HG03520 (cell line): ENCODE measurements around the gene WDR27.
"Not testable (repeated sequence)": the region's sequence is repeated elsewhere in the genome, so short reads cannot be mapped to it uniquely, and the experiment has no call there.

Experiments used
- ATAC-seq: cut with Tn5 transposase; IDR thresholded peaks from one replicate; pipeline ENCODE4 v1.9.1; 2021; ENCODE audit warnings: mild to moderate bottlenecking, moderate library complexity; ENCODE audit not compliant: unreplicated experiment

The WDR27 gene

GRCh38 chr6:169710009-169710408 lies 8.2 kb upstream of the WDR27 start:
- ATAC-seq, result no peak

DNA sequence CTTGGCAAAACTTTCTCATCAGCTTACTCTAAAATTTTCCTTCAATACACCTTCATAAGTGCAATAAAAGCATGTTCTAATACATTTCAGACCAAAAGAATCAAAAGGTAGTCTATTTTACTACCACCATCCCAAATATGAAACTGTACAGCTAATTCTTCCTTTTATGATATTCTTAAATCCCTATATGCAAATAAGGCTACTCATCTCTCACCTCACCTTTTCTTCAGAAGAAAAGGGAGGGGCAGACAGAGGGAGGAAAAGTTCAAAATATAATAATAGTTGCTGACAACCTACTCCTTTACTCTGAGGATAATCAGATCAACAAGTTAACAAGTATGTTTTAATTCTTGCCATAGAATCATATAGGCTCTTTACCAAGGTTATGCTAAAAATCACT lies 7.5 kb upstream of the WDR27 start:
- peak; percentile 42 for ATAC-seq

- no peak for ATAC-seq
Observed at GRCh38 chr6:169707772-169708171, 5.9 kb upstream of the WDR27 start.

DNA sequence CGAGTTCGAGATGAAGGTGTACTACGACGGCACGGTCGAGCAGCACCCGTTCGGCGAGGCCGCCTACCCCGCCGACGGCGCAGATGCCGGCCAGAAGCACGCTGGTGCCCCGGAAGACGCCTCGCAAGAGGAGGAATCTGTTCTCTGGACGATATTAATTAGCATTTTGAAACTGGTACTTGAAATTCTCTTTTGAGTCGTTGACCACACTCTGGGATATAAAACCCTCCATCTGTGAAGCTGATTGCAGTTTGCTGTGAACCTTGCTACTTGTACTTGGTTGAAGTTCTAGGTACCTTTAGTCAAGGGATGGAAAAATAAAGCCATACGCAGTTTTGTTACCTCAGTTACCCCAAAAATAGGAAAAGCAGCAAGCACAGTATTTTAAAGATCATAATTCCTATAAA lies 1.0 kb upstream of the WDR27 start:
- ATAC-seq, result peak; percentile 7

GRCh38 chr6:169701311-169701953 lies 397 bp downstream of the WDR27 start:
- peak; percentile 16 for ATAC-seq

- no peak for ATAC-seq
Observed at GRCh38 chr6:169700296-169700695, 1.5 kb downstream of the WDR27 start.

GRCh38 chr6:169697115-169697514 lies 4.7 kb downstream of the WDR27 start:
- ATAC-seq, result not testable (repeated sequence)

DNA sequence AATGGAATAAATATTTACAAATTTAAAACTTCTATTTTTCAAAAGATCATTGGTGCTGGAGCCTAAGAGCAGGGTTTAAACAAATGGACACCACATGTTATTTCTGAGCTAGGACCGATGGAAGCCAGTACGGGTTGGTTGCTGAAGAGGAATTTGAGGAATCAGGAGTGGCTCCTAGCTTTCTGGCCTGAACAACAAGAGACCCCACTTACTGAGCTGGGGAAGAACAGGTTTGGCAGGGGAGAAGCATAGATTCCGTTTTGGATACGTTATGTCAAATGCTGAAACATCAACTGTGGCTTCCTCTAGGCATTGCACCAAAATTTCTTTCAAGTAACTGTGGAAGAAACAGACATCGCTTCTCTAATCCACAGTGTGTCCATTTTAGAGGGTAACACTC lies 6.7 kb downstream of the WDR27 start:
- ATAC-seq, result no peak

DNA sequence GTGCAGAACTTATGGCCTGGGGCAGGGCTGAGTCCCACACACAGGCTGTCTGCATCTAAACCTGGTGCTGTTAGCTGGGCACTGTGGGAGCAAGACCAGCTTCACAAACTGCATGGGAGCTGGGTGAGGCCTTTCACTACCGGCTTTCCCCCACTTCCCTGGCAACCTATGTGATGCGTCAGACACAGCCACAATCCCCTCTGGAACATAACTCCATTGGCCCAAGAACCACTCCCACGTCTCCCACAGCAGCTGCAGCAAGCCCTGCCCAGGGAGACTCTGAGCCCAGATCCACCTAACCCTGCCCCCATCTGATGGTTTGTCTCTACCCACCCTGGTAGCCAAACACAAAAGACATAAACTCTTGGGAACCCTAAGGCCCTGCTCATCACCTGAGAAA lies 9.3 kb downstream of the WDR27 start:
- ATAC-seq, result no peak

GRCh38 chr6:169691260-169691659 lies 10.6 kb downstream of the WDR27 start:
- no peak for ATAC-seq

DNA sequence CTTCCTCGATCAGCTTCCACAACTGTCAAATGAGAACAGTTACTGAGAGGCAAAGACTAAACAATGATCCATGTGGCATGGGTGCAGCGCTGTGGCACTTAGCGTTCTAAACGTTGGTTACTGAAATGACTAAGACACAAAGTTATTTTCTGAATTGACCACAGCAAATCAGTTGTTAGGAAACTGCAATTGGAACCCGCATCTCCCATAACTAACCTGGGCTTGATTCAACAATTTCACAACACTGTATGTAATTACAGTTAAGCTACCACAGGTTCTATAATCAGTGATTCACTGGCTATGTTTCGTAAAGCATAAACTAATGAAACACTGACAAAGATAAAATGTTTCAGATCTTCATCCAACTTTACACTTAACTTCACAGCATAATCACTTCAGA lies 12.5 kb downstream of the WDR27 start:
- ATAC-seq, result no peak

DNA sequence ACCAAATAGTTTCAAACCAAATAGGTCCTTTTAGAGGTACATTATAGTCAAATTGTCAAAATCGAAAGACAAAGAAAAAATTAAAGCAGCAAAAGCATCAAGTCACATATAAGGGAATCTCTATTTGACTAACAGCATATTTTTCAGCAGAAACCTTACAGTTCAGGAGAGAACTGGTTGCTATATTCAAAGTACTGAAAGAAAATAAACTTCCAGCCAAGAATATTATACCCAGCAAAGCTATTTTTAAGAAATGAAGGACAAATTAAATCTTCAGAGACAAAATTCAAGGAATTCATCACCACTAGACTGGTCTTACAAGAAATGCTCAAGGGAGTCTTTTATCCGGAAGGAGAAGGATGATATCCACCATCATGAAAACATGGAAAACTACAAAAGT lies 16.0 kb downstream of the WDR27 start:
- no peak for ATAC-seq

- no peak for ATAC-seq
Observed at GRCh38 chr6:169684056-169684455, 17.8 kb downstream of the WDR27 start.

DNA sequence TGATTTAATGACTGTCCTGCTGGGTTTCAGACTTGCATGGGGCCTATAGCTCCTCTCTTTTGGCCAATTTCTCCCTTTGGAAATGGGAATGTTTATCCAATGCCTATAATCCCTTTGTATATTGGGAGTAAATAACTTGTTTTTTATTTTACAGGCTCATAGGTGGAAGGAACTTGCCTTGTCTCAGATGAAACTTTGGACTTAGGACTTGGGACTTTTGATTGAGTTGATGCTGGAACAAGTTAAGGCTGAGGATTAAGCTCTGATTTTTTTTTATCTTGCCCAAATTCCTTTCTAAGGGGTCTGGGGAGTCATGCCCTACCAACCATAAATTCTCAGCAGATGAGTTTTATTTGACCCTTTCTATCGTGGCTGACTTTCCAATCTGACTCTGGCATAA lies 23.5 kb downstream of the WDR27 start:
- ATAC-seq, result no peak

GRCh38 chr6:169677096-169677495 lies 24.7 kb downstream of the WDR27 start:
- no peak for ATAC-seq

DNA sequence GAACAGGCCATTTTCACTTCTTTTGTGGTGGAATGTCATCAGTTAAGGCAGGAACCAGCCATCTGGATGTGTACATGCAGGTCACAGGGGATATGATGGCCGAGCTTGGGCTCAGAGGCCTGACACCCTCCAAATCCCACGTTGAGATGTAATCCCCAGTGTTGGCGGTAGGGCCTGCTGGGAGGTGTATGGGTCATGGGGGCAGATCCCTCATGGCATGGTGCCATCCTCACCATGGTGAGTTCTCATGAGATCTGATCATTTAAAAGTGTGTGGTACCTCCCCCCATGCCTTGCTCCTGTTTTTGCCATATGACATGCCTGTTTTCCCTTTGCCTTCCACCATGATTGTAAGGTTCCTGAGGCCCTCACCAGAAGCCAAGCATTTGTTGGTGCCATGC lies 26.8 kb downstream of the WDR27 start:
- no peak for ATAC-seq

- no peak for ATAC-seq
Observed at GRCh38 chr6:169671563-169671962, 30.3 kb downstream of the WDR27 start.

DNA sequence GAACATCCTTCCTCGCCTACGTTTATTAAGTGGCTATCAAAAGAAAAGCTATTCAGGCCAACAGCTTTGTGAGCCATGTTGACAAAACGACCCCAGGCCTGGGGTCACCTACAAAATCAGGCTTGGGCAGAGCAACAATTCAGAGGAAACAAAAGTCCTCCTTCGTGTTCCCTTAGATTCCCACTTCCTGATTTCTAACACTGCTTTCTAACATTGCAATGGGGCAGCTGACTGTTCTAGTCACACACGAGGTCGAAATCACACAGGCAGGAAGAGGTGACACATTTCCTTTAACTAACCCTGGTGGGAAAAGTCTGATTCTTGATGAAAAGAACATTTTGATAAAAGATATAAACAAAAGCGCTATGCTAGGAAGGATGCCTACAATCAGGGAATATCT lies 31.9 kb downstream of the WDR27 start:
- no peak for ATAC-seq

- no peak for ATAC-seq
Observed at GRCh38 chr6:169669147-169669546, 32.7 kb downstream of the WDR27 start.

DNA sequence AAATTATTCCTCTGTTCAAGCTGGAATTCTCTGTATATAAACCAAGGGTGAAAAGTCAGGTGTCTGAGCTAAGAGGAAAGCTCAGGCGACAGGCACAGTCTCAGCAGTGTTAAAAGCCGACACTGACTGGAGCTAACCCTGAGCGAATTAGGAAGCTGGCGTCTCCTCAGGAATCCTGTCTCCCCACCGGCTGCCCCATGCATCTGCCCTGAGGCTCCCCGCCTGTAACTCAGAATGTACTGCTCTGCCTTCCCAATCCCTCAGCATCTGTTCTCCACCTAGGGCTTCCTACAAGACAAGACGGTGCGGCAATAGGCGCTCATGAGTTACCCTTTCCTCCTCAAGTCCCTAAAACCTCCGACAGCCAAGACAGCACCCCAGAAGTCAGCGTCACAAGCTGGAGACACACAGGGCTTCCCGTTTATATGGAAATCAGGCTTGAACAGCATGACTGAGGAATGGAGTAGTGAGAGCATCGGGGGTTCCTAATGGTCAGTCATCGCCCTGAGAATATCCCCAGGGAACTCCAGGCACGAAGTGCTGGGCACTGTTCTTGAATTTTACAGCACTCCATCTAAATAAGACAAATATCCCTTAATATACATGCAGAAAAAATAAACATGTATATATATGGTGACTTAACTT lies 33.5 kb downstream of the WDR27 start:
- no peak for ATAC-seq

- no peak for ATAC-seq
Observed at GRCh38 chr6:169667716-169668115, 34.1 kb downstream of the WDR27 start.

GRCh38 chr6:169666441-169666840 lies 35.4 kb downstream of the WDR27 start:
- no peak for ATAC-seq

DNA sequence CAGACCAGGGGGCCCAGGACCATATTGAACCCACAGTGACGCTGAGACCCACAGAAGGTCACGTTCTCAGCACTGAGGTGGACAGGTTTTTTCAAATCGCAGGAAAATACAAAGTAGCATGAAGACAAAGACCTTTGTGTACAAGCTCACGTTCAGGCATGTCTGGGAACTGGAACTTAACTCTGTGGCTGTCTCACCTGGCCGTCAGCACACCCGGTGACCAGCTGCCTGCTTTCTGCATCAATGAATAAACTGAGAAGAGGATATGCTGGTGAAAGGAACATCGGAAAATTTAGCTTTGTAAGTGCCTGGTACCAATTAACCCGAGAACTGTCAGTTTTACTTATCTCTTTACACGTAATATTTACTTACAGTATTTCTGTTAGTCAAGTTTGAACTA lies 36.5 kb downstream of the WDR27 start:
- ATAC-seq, result no peak
